ENCODE results near the gene MAGEL2.

MAGEL2 gene

GRCh38 chr15:23634181-23634580 lies 13.5 kb downstream of the MAGEL2 start:
- Histone ChIP-seq H2BK5ac (ENCODE audit: low read depth, low read length, poor library complexity, severe bottlenecking) (no peak overlapping the region), H3K4me1 (ENCODE audit: control insufficient read depth, insufficient read depth, low read depth, low read length) (no peaks in the 10 kb centered on the region), H4K8ac (ENCODE audit: low read length) (no peak overlapping the region), H2BK15ac (ENCODE audit: low read depth, poor library complexity, severe bottlenecking) (no peak overlapping the region), H3K27ac (ENCODE audit: low read length, poor library complexity, severe bottlenecking) (no peak overlapping the region), H3K18ac (ENCODE audit: low read depth in 1 of 2, low read length in 2 of 2) (no peak overlapping the region), H3K36me3 (ENCODE audit: control insufficient read depth in 1 of 2, insufficient read depth in 2 of 2, low read depth in 1 of 2, low read length in 2 of 2) (no peaks in the 10 kb centered on the region), H3K27me3 (ENCODE audit: control insufficient read depth in 1 of 2, insufficient read depth in 1 of 2, low read length in 2 of 2) (peaks cover 0 to 7% of the 10 kb centered on the region in 2 experiments), H3K9me3 (ENCODE audit: control insufficient read depth, low read length) (no peaks in the 10 kb centered on the region), H3K4me3 (ENCODE audit: insufficient read depth in 1 of 2, low read depth in 1 of 2, low read length in 2 of 2) (no peak overlapping the region), H3K14ac (ENCODE audit: low read length in 2 of 2) (no peak overlapping the region), H3K23ac (ENCODE audit: low read length in 2 of 2) (no peak overlapping the region), H3K79me1 (replicated peaks; ENCODE audit: low read length, poor library complexity, severe bottlenecking) (no peaks in the 10 kb centered on the region), H2AK5ac (ENCODE audit: low read length, severe bottlenecking) (no peak overlapping the region), H4K91ac (ENCODE audit: low read length) (no peak overlapping the region), H3K4me2 (ENCODE audit: low read length, poor library complexity, severe bottlenecking) (no peak overlapping the region), H2AFZ (ENCODE audit: low read depth, low read length) (no peak overlapping the region), H2BK120ac (ENCODE audit: low read depth, low read length) (no peak overlapping the region), H2BK12ac (ENCODE audit: low read length in 2 of 2) (no peak overlapping the region), H3K9ac (ENCODE audit: low read length) (no peak overlapping the region), H3K4ac (ENCODE audit: low read depth in 1 of 2, low read length in 2 of 2) (no peak overlapping the region)
- WGBS = 62% methylated on average over 8 of the region's 8 CpGs
- no peak for DNase-seq

- no peak overlapping the region for H3K14ac ChIP-seq (ENCODE audit: low read length in 2 of 2)
- no peak overlapping the region for H2BK120ac ChIP-seq (ENCODE audit: low read depth, low read length)
- no peak overlapping the region for H2AK5ac ChIP-seq (ENCODE audit: low read length, severe bottlenecking)
Measured at GRCh38 chr15:23629234-23629805, 18.3 kb downstream of the MAGEL2 start.

GRCh38 chr15:23628612-23629233 lies 18.9 kb downstream of the MAGEL2 start:
- Histone ChIP-seq H2BK120ac (ENCODE audit: low read depth, low read length) (no peak overlapping the region), H3K27ac (ENCODE audit: low read length, poor library complexity, severe bottlenecking) (no peak overlapping the region), H3K18ac (ENCODE audit: low read depth in 1 of 2, low read length in 2 of 2) (no peak overlapping the region), H2BK12ac (ENCODE audit: low read length in 2 of 2) (no peak overlapping the region), H3K4ac (ENCODE audit: low read depth in 1 of 2, low read length in 2 of 2) (no peak overlapping the region), H3K79me1 (replicated peaks; ENCODE audit: low read length, poor library complexity, severe bottlenecking) (no peaks in the 10 kb centered on the region), H3K9me3 (ENCODE audit: control insufficient read depth, low read length) (no peaks in the 10 kb centered on the region), H2BK15ac (ENCODE audit: low read depth, poor library complexity, severe bottlenecking) (no peak overlapping the region), H4K8ac (ENCODE audit: low read length) (no peak overlapping the region), H2AK5ac (ENCODE audit: low read length, severe bottlenecking) (no peak overlapping the region), H3K4me3 (ENCODE audit: insufficient read depth in 1 of 2, low read depth in 1 of 2, low read length in 2 of 2) (no peak overlapping the region), H3K23ac (ENCODE audit: low read length in 2 of 2) (no peak overlapping the region), H3K36me3 (ENCODE audit: control insufficient read depth in 1 of 2, insufficient read depth in 2 of 2, low read depth in 1 of 2, low read length in 2 of 2) (no peaks in the 10 kb centered on the region), H4K91ac (ENCODE audit: low read length) (no peak overlapping the region), H2AFZ (ENCODE audit: low read depth, low read length) (no peak overlapping the region), H3K4me1 (ENCODE audit: control insufficient read depth, insufficient read depth, low read depth, low read length) (no peaks in the 10 kb centered on the region), H3K27me3 (ENCODE audit: control insufficient read depth in 1 of 2, insufficient read depth in 1 of 2, low read length in 2 of 2) (peaks cover 0 to 4% of the 10 kb centered on the region in 2 experiments), H3K4me2 (ENCODE audit: low read length, poor library complexity, severe bottlenecking) (no peak overlapping the region), H3K14ac (ENCODE audit: low read length in 2 of 2) (no peak overlapping the region), H3K9ac (ENCODE audit: low read length) (no peak overlapping the region), H2BK5ac (ENCODE audit: low read depth, low read length, poor library complexity, severe bottlenecking) (no peak overlapping the region)
- 63% methylated on average over 9 of the region's 13 CpGs for WGBS
- DNase-seq = no peak

More at GRCh38 chr15:23629234-23629805, 18.3 kb downstream of the MAGEL2 start:
- Histone ChIP-seq H2BK5ac (ENCODE audit: low read depth, low read length, poor library complexity, severe bottlenecking) (no peak overlapping the region), H3K79me1 (replicated peaks; ENCODE audit: low read length, poor library complexity, severe bottlenecking) (no peaks in the 10 kb centered on the region), H3K4me3 (ENCODE audit: insufficient read depth in 1 of 2, low read depth in 1 of 2, low read length in 2 of 2) (no peak overlapping the region), H2BK12ac (ENCODE audit: low read length in 2 of 2) (no peak overlapping the region), H3K9me3 (ENCODE audit: control insufficient read depth, low read length) (no peaks in the 10 kb centered on the region), H2AFZ (ENCODE audit: low read depth, low read length) (no peak overlapping the region), H3K4ac (ENCODE audit: low read depth in 1 of 2, low read length in 2 of 2) (no peak overlapping the region), H2BK15ac (ENCODE audit: low read depth, poor library complexity, severe bottlenecking) (no peak overlapping the region), H3K23ac (ENCODE audit: low read length in 2 of 2) (no peak overlapping the region), H3K4me1 (ENCODE audit: control insufficient read depth, insufficient read depth, low read depth, low read length) (no peaks in the 10 kb centered on the region), H4K91ac (ENCODE audit: low read length) (no peak overlapping the region), H3K36me3 (ENCODE audit: control insufficient read depth in 1 of 2, insufficient read depth in 2 of 2, low read depth in 1 of 2, low read length in 2 of 2) (no peaks in the 10 kb centered on the region), H3K4me2 (ENCODE audit: low read length, poor library complexity, severe bottlenecking) (no peak overlapping the region), H4K8ac (ENCODE audit: low read length) (no peak overlapping the region), H3K18ac (ENCODE audit: low read depth in 1 of 2, low read length in 2 of 2) (no peak overlapping the region), H3K27ac (ENCODE audit: low read length, poor library complexity, severe bottlenecking) (no peak overlapping the region), H3K9ac (ENCODE audit: low read length) (no peak overlapping the region), H3K27me3 (ENCODE audit: control insufficient read depth in 1 of 2, insufficient read depth in 1 of 2, low read length in 2 of 2) (peaks cover 0 to 4% of the 10 kb centered on the region in 2 experiments)
- WGBS = 29% methylated on average over 1 of the region's 4 CpGs
- DNase-seq = no peak

- Histone ChIP-seq H2BK12ac (ENCODE audit: low read length in 2 of 2) (no peak overlapping the region), H2BK120ac (ENCODE audit: low read depth, low read length) (no peak overlapping the region), H4K91ac (ENCODE audit: low read length) (no peak overlapping the region), H3K4me1 (ENCODE audit: control insufficient read depth, insufficient read depth, low read depth, low read length) (no peaks in the 10 kb centered on the region), H3K79me1 (replicated peaks; ENCODE audit: low read length, poor library complexity, severe bottlenecking) (no peaks in the 10 kb centered on the region), H3K27me3 (ENCODE audit: control insufficient read depth in 1 of 2, insufficient read depth in 1 of 2, low read length in 2 of 2) (no peaks in the 10 kb centered on the region), H3K14ac (ENCODE audit: low read length in 2 of 2) (no peak overlapping the region), H3K23ac (ENCODE audit: low read length in 2 of 2) (no peak overlapping the region), H3K4me2 (ENCODE audit: low read length, poor library complexity, severe bottlenecking) (no peak overlapping the region), H3K18ac (ENCODE audit: low read depth in 1 of 2, low read length in 2 of 2) (no peak overlapping the region), H3K36me3 (ENCODE audit: control insufficient read depth in 1 of 2, insufficient read depth in 2 of 2, low read depth in 1 of 2, low read length in 2 of 2) (no peaks in the 10 kb centered on the region), H3K9me3 (ENCODE audit: control insufficient read depth, low read length) (no peaks in the 10 kb centered on the region), H2BK5ac (ENCODE audit: low read depth, low read length, poor library complexity, severe bottlenecking) (no peak overlapping the region), H3K9ac (ENCODE audit: low read length) (no peak overlapping the region), H3K4ac (ENCODE audit: low read depth in 1 of 2, low read length in 2 of 2) (no peak overlapping the region), H2AK5ac (ENCODE audit: low read length, severe bottlenecking) (no peak overlapping the region), H3K4me3 (ENCODE audit: insufficient read depth in 1 of 2, low read depth in 1 of 2, low read length in 2 of 2) (no peak overlapping the region), H3K27ac (ENCODE audit: low read length, poor library complexity, severe bottlenecking) (no peak overlapping the region), H2BK15ac (ENCODE audit: low read depth, poor library complexity, severe bottlenecking) (no peak overlapping the region), H2AFZ (ENCODE audit: low read depth, low read length) (no peak overlapping the region), H4K8ac (ENCODE audit: low read length) (no peak overlapping the region)
- DNase-seq = no peak
- 70% methylated on average over 10 of the region's 10 CpGs for WGBS
Measured at GRCh38 chr15:23616536-23616935, 31.1 kb downstream of the MAGEL2 start.
